Immature natural killer cell (primary cell): Measurements from ENCODE around the gene SYPL1. TPM values are rescaled to one million over a fixed set of nuclear protein-coding genes. Genes with fewer than 3 reads are reported as not detected.

Source experiments
- DNase-seq, 3 donors: peaks; one replicate each; pipeline ENCODE4 v3.0.0; 2022; ENCODE audit warnings: mixed read lengths in 1 of 3
- H3K27ac Mint-ChIP-seq, 6 donors: one replicate each; pipeline ENCODE4 v1.8.0; 2020; ENCODE audit warnings: mixed read lengths in 6 of 6, mild to moderate bottlenecking in 5 of 6, inconsistent platforms in 4 of 6, moderate library complexity in 3 of 6
- H3K27me3 Mint-ChIP-seq, 3 donors: one replicate each; pipeline ENCODE4 v1.8.0; 2020 to 2021; ENCODE audit warnings: low read depth in 3 of 3, mild to moderate bottlenecking in 3 of 3, mixed read lengths in 3 of 3, moderate library complexity in 3 of 3, inconsistent platforms in 1 of 3
- H3K36me3 Mint-ChIP-seq, 3 donors: one replicate each; pipeline ENCODE4 v1.8.0; 2020; ENCODE audit warnings: mixed read lengths in 3 of 3, inconsistent platforms in 2 of 3, mild to moderate bottlenecking in 2 of 3
- H3K4me1 Mint-ChIP-seq, 2 donors: one replicate each; pipeline ENCODE4 v1.8.0; 2020; ENCODE audit warnings: inconsistent platforms in 2 of 2, mild to moderate bottlenecking in 2 of 2, mixed read lengths in 2 of 2, moderate library complexity in 1 of 2
- H3K4me3 Mint-ChIP-seq, 5 donors: one replicate each; pipeline ENCODE4 v1.8.0; 2020; ENCODE audit warnings: mild to moderate bottlenecking in 5 of 5, mixed read lengths in 5 of 5, inconsistent platforms in 3 of 5, moderate library complexity in 3 of 5
- H3K9me3 Mint-ChIP-seq, 6 donors: one replicate each; pipeline ENCODE4 v1.8.0; 2020; ENCODE audit warnings: mild to moderate bottlenecking in 6 of 6, mixed read lengths in 6 of 6, inconsistent platforms in 4 of 6, moderate library complexity in 3 of 6
- polyA plus RNA-seq, 3 donors: library from polyadenylated mRNA; unstranded; fragments of 300-500 nt; fragmentation: Illumina TruSeq; gene quantifications; one replicate each; pipeline ENCODE4 v1.2.3, GENCODE V29; 2021

Gene SYPL1
- polyA plus RNA-seq, 3 donors from 2014 or later: 25.3 to 46.5 (median 32.0) TPM

DNA sequence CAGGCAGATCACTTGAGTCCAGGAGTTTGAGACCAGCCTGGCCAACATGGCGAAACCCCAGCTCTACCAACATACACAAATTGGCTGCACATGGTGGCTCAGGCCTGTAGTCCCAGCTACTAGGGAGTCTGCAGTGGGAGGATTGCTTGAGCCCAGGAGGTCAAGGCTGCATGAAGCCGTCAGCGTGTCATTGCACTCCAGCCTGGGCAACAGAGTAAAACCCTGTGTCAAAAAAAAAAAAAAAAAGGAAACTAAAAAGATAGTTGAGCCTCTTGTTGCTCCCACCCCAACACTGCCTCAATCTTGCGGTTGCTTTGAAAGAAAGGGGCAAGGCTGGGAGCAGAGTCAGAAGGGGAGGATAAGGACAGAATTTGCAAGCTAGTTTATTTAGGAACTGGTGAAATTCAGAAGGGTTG is 69.9 kb downstream of the SYPL1 start:
- no peaks in the 10 kb centered on the region for H3K36me3 Mint-ChIP-seq
- H3K4me3 Mint-ChIP-seq: peak overlapping the region in 1 of 5 donors; percentile 24
- H3K4me1 Mint-ChIP-seq: peaks cover 0 to 4% of the 10 kb centered on the region in 2 donors
- H3K9me3 Mint-ChIP-seq: no peaks in the 10 kb centered on the region
- no peak for DNase-seq
- H3K27ac Mint-ChIP-seq: no peak overlapping the region
- peaks cover 3 to 14% (median 4%) of the 10 kb centered on the region in 3 donors for H3K27me3 Mint-ChIP-seq

DNA sequence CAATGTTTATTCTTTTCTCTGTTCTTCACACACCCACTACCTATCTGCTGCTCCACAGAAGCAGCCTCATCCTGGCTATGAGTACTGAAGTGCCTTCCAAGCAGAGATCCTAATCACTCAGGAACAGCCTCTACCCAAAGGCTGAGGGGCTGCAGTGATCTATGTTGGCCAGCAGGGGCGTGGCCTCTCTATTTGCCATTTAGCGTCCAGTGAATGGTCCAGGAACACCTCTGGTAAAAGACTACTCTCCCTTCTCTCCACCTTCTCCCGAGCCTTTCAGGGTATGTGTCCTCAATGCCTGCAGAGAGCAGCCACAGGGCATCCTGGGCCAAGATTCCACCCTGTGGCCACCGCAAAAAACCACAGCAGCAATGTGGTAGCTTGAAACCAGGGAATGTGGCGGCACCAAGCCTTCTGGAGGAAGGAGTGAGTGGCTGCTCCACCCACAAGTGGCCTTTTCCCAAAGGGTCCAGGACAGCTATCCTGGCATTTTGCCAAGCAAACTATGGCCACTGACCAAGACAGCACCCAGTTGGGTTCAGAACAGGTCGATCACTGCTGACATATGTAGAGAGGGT is 70.9 kb downstream of the SYPL1 start:
- Mint-ChIP-seq H3K27ac (peak overlapping the region in 2 of 6 donors; percentile 15 to 33), H3K36me3 (no peaks in the 10 kb centered on the region), H3K27me3 (peaks cover 2 to 14% (median 3%) of the 10 kb centered on the region in 3 donors), H3K4me3 (no peak overlapping the region), H3K9me3 (no peaks in the 10 kb centered on the region), H3K4me1 (peaks cover 0 to 4% of the 10 kb centered on the region in 2 donors)
- peak; percentile 19 to 31 (median 30) for DNase-seq

Other genes starting within 250 kb of the SYPL1 start
- gene ATXN7L1, start 235.7 kb downstream of the SYPL1 start, polyA plus RNA-seq: 10 to 100 TPM in 2 of 3 donors, 1 to 10 TPM in 1; 3.8 to 21.1 (median 11.9) TPM
- gene CDHR3, start 149.0 kb downstream of the SYPL1 start, polyA plus RNA-seq: 1 to 10 TPM; 1.2 to 3.4 (median 2.1) TPM
- 10 to 100 TPM; 12.7 to 14.0 (median 13.1) TPM for gene NAMPT, start 172.7 kb upstream of the SYPL1 start, polyA plus RNA-seq